GM21367 (cell line): ENCODE data around the gene SNX17.

Experiments
- ATAC-seq: cut with Tn5 transposase; IDR thresholded peaks from one replicate; pipeline ENCODE4 v1.9.1; 2021; ENCODE audit not compliant: unreplicated experiment

SNX17 gene

GRCh38 chr2:27362678-27363420, 7.6 kb upstream of the SNX17 start:
- ATAC-seq, result no peak

GRCh38 chr2:27363933-27364332, 6.5 kb upstream of the SNX17 start:
- no peak for ATAC-seq

GRCh38 chr2:27369471-27370025, 868 bp upstream of the SNX17 start:
- ATAC-seq, result peak; percentile 4

- peak; percentile 26 for ATAC-seq
These were observed 602 bp downstream of the SNX17 start for GRCh38 chr2:27370816-27371620.

- no peak for ATAC-seq
These were observed 2.5 kb downstream of the SNX17 start for GRCh38 chr2:27372937-27373336.

- ATAC-seq, result no peak
These were observed 3.2 kb downstream of the SNX17 start for GRCh38 chr2:27373567-27373966.

GRCh38 chr2:27375513-27376099, 5.2 kb downstream of the SNX17 start:
- no peak for ATAC-seq

- ATAC-seq, result no peak
These were observed 5.9 kb downstream of the SNX17 start for GRCh38 chr2:27376151-27376865.

GRCh38 chr2:27376866-27377617, 6.6 kb downstream of the SNX17 start:
- ATAC-seq, result no peak

- no peak for ATAC-seq
These were observed 7.2 kb downstream of the SNX17 start for GRCh38 chr2:27377618-27378095.

GRCh38 chr2:27378096-27378808, 7.8 kb downstream of the SNX17 start:
- no peak for ATAC-seq

GRCh38 chr2:27378809-27379290, 8.4 kb downstream of the SNX17 start:
- no peak for ATAC-seq

GRCh38 chr2:27379383-27379835, 9.0 kb downstream of the SNX17 start:
- no peak for ATAC-seq

GRCh38 chr2:27379836-27380625, 9.6 kb downstream of the SNX17 start:
- ATAC-seq, result no peak

GRCh38 chr2:27380626-27381545, 10.5 kb downstream of the SNX17 start, which contains the start of gene ZNF513:
Gene ZNF513, minus strand, starts transcription at chr2:27380734. Its CDS starts 208 bp downstream, at chr2:27380526.
- ATAC-seq, result peak; percentile 72

- ATAC-seq, result no peak
These were observed 11.3 kb downstream of the SNX17 start for GRCh38 chr2:27381577-27382181.
